Thoracic aorta (tissue), 2 donors: ENCODE measurements around the gene PDPK1. TPM values are rescaled to one million over a fixed set of nuclear protein-coding genes. Genes with fewer than 3 reads are reported as not detected.
"Not testable (repeated sequence)": the region's sequence is repeated elsewhere in the genome, so short reads cannot be mapped to it uniquely, and the experiment has no call there.

ENCODE experiments used
- ATAC-seq: fragments of 150-250 bp; one replicate; pipeline ENCODE4 v1.8.0; 2017; ENCODE audit warnings: low read depth; ENCODE audit not compliant: insufficient number of reproducible peaks, low FRiP score
- DNase-seq: peaks from one replicate; pipeline ENCODE4 v3.0.0-alpha.2; 2020; ENCODE audit warnings: low spot score
- H3K27ac ChIP-seq, 2 donors: fragments of 200-600 bp; sonication (generic); 1 replicate in 1 of 2; 2 replicates in 1 of 2; pipeline ENCODE4 v1.5.1; 2016; ENCODE audit warnings: mild to moderate bottlenecking in 2 of 2, moderate library complexity in 2 of 2
- H3K27me3 ChIP-seq: fragments of 200-600 bp; sonication (generic); replicated peaks from 2 replicates; pipeline ENCODE4 v1.6.0; 2016; ENCODE audit warnings: mild to moderate bottlenecking; ENCODE audit not compliant: insufficient read depth
- H3K36me3 ChIP-seq: fragments of 200-600 bp; sonication (generic); one replicate; pipeline ENCODE4 v1.5.1; 2016
- H3K4me1 ChIP-seq, 2 donors: fragments of 200-600 bp; sonication (generic); 1 replicate in 1 of 2; 2 replicates in 1 of 2; pipeline versions ENCODE4 v1.5.1 to v1.6.0; 2016; ENCODE audit warnings: low read depth in 2 of 2, mild to moderate bottlenecking in 1 of 2; ENCODE audit not compliant: control insufficient read depth in 1 of 2
- H3K4me3 ChIP-seq: fragments of 200-600 bp; sonication (generic); 2 replicates; pipeline ENCODE4 v1.5.1; 2016; ENCODE audit warnings: mild to moderate bottlenecking
- H3K9me3 ChIP-seq: fragments of 200-600 bp; sonication (generic); 2 replicates; pipeline ENCODE4 v1.5.1; 2016
- total RNA-seq, 2 donors: library from RNA; depleted of rRNA; stranded (reverse); fragments of >200 nt; gene quantifications; one replicate each; pipeline versions ENCODE4 v1.1.0 to v1.2.3, GENCODE V29; 2016

Gene PDPK1
- total RNA-seq, 2 donors from 2014 or later = 31.9 to 44.3 TPM

DNA sequence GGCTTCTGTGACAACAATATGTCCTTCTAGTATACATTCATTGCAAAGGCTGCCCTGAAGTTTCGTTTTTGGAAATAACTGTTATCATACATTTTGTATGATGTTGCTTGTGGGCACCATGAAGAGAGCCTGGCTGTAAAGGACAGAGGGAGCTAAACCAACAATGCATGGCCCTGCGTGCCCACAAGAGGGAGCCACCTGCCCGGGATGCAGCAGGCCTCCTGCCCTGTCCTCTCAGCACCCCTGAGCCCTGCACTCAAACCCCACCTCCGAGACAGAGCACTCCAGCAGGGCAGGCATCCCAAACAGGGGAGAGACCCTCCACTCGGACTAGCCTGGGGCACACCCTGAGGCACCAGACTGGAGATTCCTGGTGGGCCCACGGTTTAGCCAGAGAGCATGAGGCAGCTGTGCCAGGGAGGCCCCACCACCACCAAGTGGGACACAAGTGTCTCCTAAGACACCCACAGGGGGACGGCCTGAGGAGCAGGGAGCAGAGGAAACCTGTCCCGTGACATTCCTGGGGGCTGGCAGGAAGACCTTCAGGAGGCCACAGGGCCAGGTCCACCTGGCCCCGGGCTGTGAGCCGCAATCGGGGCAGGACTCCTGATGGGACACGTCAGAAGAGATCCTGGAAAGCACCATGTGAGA is 101.4 kb downstream of the PDPK1 start:
- H3K27ac ChIP-seq, H3K36me3 ChIP-seq, H3K9me3 ChIP-seq, H3K4me1 ChIP-seq, DNase-seq, ATAC-seq, H3K27me3 ChIP-seq, H3K4me3 ChIP-seq: not testable (repeated sequence)

DNA sequence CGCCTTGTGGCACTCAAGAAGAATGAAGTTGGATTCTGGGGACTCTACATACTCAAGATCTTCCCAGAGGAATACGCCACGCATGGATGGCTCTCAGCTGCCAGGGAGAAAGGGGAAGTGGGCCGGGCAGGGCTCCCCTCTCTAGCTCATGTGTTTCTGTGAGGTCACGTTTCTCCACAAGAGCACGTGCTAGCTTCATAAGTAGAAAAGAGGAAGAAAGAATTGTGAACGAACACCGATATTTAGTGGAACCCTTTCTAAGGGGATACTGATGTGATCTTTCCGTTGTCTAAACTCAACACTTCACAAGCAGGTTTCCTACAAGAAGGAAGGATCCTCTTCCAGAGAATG is 101.9 kb downstream of the PDPK1 start:
- ATAC-seq, H3K4me3 ChIP-seq, H3K36me3 ChIP-seq, H3K9me3 ChIP-seq, H3K27me3 ChIP-seq, H3K27ac ChIP-seq, H3K4me1 ChIP-seq, DNase-seq: not testable (repeated sequence)

DNA sequence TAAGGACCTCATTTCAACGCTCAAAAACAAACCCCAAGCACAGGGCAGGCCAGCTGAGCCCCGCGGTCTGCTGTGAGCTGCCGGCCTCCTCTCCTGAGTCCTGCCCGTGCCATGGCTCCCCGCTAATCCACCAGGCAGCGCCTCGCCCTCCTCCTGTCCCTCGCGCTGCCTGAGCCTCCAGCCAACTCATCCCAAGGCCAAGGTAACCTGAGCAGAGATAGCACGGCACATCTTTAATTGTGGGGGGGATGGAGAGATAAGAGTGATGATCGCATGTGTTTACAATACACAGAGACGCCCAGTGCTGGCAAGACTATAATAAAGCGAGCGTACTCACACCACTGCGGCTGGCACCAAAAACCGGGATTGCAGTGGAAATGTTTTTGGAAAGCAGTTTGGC is 104.7 kb downstream of the PDPK1 start:
- H3K27ac ChIP-seq, H3K9me3 ChIP-seq, H3K27me3 ChIP-seq, H3K4me1 ChIP-seq, DNase-seq, ATAC-seq, H3K36me3 ChIP-seq, H3K4me3 ChIP-seq: not testable (repeated sequence)

DNA sequence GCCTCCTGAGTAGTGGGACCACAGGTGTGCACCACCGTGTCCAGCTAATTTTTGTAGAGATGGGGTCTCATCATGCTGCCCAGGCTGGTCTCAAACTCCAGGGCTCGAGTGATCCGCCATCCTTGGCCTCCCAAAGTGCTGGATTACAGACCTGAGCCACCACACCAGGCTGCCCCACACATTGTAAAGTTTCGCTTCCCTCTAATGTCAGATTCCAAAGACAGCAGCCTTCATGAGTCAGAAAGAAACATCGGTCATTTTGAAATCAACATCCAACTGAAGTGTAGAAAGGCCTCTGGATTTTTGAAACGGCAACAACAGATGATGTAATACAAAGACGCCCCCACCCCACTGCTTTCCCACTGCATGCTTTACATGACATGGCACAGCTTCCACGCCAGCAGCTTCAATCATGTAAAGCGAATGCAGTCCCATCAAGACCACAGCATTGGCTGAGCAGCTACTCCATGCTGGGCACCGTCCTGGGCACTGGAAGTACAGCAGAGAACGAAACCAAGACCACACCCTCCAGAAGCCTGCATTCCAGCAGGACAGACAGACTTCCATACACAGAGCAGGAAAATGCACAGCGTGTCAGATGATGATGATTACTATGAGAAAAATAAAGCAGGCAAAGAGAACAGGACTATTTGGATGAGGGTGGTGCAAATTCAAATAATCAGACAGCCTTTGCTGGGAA is 107.1 kb downstream of the PDPK1 start:
- H3K9me3 ChIP-seq, H3K27me3 ChIP-seq, H3K36me3 ChIP-seq, DNase-seq, ATAC-seq, H3K27ac ChIP-seq, H3K4me1 ChIP-seq, H3K4me3 ChIP-seq: not testable (repeated sequence)

DNA sequence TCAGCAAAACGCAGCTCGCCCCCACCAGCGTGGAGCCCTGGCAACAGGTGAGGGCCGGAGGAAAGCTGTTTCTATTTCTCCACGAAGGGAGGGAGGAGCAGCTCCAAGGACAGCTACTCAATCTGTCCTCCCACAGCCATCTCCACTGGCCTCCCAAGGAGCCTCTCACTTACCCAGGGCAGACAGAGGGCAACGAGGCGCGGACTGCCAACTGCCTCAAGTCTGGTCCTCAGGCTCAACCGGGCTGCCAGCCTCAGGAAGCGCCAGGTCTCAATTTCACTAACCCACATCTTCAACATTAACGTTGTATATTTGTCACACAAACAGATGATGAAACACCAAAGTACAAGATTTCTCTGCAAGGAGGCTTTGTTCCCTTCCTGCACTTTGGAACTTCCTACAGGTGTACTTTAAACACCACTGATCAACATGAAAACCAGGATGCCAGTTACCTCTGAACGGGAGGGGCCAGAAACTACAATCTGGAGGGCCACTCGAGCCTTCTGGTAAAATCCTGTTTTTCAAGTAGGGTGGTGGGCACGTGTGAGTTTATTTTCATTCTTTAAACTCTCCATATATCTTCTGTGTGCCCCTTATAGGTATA is 113.5 kb downstream of the PDPK1 start:
- H3K27ac ChIP-seq, H3K9me3 ChIP-seq, ATAC-seq, H3K36me3 ChIP-seq, H3K4me3 ChIP-seq, H3K4me1 ChIP-seq, H3K27me3 ChIP-seq, DNase-seq: not testable (repeated sequence)

Other genes starting within 250 kb of the PDPK1 start
- 10 to 100 TPM; 16.4 to 25.2 TPM for gene ABCA3, start 197.3 kb upstream of the PDPK1 start, total RNA-seq
- 1 to 10 TPM in 1 of 2 donors, under 1 TPM in 1; 0.68 to 1.5 TPM for gene CCNF, start 108.6 kb upstream of the PDPK1 start, total RNA-seq
- under 1 TPM in 1 of 2 donors, not detected in 1; 0.27 TPM for gene TEDC2, start 77.9 kb upstream of the PDPK1 start, total RNA-seq
- under 1 TPM in 1 of 2 donors, not detected in 1; 0.28 TPM for gene NTN3, start 66.7 kb upstream of the PDPK1 start, total RNA-seq
- gene TBC1D24, start 62.9 kb upstream of the PDPK1 start, total RNA-seq = 10 to 100 TPM; 14.5 to 15.0 TPM
- gene ATP6V0C, start 24.1 kb upstream of the PDPK1 start, total RNA-seq = 10 to 100 TPM; 42.5 to 51.3 TPM
- gene AMDHD2, start 17.6 kb upstream of the PDPK1 start, total RNA-seq = 10 to 100 TPM; 42.6 to 67.0 TPM
- gene CEMP1, start 6.6 kb upstream of the PDPK1 start, total RNA-seq = under 1 TPM in 1 of 2 donors, not detected in 1; 0.63 TPM
- gene KCTD5, start 144.5 kb downstream of the PDPK1 start, total RNA-seq = 10 to 100 TPM; 13.8 to 19.2 TPM
- 1 to 10 TPM; 4.4 to 8.7 TPM for gene PRSS27, start 182.2 kb downstream of the PDPK1 start, total RNA-seq
- 100 to 1,000 TPM; 476 to 541 TPM for gene SRRM2, start 214.6 kb downstream of the PDPK1 start, total RNA-seq
- 100 to 1,000 TPM; 269 to 518 TPM for gene ELOB, start 239.3 kb downstream of the PDPK1 start, total RNA-seq
- not detected for gene PRSS33, start 249.5 kb downstream of the PDPK1 start, total RNA-seq